ENCODE results near the gene AKR1A1.
"Not testable (repeated sequence)": the region's sequence is repeated elsewhere in the genome, so short reads cannot be mapped to it uniquely, and the experiment has no call there.

AKR1A1 gene

DNA sequence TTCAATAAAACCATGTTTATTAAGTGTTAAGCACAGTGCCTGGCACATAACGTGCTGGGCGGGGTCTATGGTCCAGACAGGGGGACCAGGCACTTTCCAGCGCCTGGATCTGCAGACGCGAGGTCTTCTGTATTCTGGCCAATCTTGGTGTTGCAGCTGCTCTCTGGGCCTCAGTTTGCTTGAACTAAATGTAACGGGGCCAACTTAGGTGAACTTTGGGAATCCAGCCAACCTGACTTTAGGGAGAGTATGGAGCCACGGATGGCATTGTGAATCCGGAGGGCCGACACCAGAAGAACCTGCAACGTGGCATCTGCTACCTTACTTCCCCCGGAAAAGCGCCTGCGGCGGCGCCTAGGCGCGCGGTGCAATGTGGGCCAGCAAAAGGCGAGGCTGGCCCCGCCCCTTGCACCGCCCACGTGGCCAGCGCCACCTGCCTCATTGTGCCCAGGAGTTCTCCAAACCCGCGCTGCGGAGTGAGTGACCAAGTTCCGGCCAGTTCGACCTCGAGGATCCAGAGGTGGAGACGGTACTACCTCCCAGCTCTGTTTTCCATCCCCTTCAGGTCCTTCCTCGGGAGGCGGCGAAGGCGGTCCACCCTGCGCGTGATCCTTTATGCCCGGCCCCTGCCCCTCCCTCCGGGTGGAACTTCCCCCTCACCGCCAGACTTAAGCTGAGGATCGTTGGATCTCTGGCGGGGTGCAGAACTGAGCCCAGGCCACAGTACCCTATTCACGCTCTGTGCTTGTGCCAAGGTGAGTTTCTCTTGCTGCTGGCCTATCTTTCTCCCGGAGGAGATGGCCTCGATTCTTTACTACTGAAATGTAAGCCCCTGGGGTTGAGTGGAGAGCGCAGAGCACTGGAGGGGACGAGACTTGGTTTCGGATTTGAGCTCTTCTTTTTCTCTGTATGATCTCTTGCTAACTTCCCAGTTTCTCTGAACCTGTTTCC, at the start of gene AKR1A1:
TSS of gene AKR1A1 (plus strand) at position 426 of the 951 bp plus-strand sequence. CDS start 10,969 bp downstream, outside the sequence.
- DNase-seq, result peak; percentile 79

DNA sequence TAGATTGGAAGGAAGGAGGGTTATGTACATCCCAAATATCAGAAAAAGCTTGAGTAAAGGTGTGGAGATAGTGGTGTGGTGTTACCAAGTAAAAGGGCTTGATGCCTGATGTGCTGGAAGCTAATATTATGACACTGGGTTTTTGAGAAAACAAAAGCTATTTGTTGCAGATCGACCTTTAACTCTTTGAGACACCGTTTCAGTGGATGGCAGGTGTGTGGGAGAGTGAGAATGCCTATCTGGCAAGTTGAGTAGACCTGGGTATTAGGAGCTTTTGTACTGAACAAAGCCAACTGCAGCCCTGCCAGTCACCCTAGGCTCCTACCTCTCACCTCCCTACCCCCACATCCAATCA, 49.1 kb upstream of the AKR1A1 start:
- DNase-seq, result no peak

DNA sequence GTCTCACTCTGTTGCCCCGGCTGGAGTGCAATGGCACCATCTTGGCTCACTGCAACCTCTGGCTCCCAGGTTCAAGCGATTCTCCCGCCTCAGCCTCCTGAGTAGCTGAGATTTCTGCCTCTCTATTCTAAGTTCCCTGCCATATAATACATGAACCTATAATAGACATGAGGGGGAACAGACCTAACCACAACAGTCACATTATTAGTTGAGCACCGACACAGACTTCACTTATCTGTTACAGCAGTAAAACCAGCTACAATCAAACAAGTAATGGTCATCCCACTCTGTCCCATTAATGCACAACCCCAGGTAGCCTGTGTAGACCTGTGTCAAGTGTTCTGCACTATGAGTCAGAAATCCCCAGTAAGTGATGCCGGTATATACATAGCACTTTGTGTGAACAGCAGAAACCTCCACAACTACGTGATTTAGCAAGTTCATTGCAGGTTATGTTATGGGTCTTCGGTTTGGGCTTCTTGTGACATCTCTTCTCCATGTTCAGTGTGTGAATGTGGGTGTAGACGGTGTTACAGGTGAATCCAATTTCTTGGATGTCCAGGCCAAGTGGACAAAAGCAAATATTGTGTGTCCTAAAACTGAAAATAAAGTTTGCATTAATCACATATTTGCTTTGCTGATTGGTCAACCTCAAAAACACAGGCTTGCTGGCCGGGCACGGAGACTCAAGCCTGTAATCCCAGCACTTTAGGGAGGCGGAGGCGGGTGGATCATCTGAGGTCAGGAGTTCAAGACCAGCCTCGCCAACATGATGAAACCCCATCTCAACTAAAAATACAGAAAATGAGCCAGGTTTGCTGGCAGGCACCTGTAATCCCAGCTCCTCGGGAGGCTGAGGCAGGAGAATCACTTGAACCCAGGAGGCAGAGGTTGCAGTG, 46.9 kb upstream of the AKR1A1 start:
- no peak for DNase-seq

DNA sequence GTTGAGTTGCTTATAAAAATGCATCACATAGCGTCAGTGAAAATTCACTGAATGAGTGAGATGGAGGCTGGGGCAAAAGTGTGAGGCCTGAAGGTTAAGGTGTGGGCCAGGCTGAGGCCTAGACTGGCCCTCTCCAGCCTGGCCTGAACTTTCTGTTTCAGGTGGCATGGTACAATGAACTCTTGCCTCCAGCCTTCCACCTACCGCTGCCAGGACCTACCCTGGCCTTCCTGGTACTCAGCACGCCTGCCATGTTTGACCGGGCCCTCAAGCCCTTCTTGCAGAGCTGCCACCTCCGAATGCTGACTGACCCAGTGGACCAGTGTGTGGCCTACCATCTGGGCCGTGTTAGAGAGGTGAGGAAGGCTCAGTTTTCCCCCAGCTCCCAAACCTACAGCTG, 43.4 kb upstream of the AKR1A1 start:
- DNase-seq, result no peak

DNA sequence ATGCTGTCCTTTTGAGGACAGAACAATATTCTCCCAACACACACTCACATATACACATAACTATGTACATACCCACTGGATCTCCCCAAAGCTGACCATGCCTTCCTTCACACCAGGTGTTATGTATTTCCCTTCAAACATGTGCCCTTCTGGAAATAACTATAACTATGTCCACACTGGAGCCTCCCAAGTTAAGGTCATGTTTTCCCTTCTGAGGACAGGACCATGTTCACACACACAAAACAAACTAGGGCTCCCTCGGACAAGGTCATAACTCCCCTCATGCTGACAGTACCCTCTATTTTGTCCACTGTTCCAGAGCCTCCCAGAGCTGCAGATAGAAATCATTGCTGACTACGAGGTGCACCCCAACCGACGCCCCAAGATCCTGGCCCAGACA, 42.7 kb upstream of the AKR1A1 start:
- no peak for DNase-seq

DNA sequence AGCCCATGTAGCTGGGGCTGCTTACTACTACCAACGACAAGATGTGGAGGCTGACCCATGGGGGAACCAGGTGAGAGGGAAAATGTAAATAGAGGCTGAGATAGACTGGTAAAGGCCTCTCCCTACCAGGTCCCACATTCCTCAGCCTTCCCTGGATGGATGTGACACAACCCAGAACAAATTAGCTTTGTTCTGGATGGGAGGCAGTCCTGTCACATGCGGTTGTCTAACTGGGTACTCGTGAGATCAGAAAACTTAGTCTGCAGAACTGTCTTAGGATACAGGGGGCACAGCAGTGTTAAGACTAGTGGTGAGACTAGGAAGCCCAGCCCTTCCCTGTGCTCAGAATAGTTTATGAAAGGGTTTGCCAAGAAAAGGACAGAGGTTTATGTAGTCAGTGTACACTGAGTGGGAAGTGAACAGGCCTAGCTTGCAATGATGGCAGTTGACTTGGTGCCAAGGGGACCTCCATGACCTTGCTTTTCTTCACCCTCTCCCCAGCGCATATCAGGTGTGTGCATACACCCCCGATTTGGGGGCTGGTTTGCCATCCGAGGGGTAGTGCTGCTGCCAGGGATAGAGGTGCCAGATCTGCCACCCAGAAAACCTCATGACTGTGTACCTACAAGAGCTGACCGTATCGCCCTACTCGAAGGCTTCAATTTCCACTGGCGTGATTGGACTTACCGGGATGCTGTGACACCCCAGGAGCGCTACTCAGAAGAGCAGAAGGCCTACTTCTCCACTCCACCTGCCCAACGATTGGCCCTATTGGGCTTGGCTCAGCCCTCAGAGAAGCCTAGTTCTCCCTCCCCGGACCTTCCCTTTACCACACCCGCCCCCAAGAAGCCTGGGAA, 42.1 kb upstream of the AKR1A1 start:
- no peak for DNase-seq

DNA sequence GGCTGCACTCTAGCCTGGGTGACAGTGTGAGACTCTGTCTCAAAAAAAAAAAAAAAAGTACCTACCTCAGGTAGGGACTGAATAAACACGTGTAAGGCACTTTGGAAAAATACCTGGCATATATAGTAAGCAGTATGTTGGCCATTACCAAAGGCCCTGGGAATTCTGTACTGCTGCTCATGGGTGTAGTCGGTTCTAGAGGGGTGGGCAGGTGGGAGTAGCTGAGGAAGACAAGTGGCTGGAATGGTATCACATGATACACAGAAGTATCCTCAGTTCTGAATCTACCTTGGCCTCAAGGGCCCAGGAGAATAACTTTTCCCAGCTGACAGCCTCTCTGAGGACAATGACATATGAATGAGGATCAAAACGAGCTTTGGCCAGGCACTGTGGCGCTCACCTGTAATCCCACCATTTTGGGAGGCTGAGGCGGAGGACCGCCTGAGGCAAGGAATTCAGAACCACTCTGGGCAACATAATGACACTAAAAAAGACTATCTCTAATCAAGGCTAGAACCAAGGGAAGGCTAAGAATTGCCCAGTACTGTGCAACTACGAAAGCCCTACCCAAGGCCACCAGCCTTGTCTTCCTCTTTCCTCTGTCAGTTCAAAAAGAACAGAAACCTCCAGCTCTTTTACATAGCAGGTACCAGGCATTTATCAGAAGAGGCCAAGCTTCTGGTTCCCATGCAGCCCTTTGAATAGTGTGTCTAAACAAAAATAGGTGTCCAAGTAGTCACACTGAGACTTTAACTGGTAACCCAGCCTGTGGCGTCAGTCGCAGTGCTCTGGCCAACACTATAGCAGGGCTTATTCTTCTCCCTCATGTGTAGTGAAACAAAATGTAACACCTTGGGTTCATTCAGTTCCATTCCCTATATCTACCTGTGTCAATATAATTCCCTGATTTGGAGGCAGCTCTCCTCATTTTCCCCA, 40.3 kb upstream of the AKR1A1 start:
- no peak for DNase-seq

DNA sequence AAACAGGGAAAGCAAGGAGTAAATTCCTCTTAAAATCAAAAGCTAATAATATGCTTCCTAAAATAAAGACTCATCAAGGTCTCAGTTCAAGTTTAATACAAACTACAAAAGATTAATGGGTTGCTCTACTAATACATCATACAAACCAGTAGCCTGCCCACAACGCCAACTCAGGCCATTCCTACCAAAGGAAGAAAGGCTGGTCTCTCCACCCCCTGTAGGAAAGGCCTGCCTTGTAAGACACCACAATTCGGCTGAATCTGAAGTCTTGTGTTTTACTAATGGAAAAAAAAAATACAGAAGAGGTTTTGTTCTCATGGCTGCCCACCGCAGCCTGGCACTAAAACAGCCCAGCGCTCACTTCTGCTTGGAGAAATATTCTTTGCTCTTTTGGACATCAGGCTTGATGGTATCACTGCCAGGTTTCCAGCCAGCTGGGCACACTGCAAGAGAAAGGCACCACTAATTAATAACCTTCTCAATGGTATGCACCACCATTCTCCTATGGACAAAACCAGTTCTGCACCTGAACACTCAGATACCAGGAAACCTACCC, 39.6 kb upstream of the AKR1A1 start:
- no peak for DNase-seq

DNA sequence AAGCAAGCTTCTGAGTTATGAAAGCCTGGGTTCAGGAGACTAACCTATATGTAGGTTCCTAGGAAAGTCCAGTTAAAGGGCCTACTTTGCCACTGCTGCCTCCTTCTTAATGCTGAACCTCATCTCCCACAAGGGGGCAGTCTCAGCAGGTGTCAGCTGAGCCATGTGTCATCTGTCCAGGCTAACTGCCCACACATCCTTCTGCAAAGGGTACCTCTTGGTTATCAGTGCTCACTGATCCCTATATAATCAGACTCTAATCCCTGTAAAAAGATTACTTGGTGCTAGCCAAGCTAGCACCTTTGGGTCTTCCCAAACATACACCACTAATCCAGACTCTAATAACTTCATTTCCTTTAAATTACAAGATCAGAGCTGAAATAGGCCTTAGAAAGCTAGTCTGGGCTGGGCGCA, 38.0 kb upstream of the AKR1A1 start:
- DNase-seq, result peak; percentile 24

DNA sequence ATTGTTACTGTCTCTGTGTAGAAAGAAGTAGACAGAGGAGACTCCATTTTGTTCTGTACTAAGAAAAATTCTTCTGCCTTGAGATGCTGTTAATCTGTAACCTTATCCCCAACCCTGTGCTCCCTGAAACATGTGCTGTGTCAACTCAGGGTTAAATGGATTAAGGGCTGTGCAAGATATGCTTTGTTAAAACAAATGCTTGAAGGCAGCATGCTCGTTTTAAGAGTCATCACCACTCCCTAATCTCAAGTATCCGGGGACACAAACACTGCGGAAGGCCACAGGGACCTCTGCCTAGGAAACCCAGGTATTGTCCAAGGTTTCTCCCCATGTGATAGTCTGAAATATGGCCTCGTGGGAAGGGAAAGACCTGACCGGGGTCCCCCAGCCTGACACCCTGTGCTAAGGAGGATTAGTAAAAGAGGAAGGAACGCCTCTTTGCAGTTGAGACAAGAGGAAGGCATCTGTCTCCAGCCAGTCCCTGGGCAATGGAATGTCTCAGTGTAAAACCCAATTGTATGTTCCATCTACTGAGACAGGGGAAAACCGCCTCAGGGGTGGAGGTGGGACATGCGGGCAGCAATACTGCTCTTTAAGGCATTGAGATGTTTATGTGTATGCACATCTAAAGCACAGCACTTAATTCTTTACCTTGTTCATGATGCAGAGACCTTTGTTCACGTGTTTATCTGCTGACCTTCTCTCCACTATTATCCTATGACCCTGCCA, 36.9 kb upstream of the AKR1A1 start:
- DNase-seq, result not testable (repeated sequence)

DNA sequence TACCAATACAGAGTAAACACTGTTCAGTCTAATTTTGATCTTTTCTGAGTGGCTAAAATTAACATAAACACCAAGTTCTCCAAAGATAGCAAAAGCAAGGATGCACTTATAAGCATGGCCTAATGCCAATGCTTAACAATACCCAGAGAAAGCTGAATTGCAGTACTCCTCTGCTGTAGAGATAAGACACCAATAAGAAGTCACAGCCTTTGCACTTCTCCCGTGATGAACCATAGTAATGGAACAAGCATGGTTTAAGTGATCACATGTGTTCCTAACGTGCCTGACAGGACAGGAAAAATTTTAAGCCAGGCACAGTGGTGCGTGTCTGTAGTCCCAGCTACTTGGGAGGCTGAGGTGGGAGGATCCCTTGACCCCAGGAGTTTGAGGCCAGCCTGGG, 34.6 kb upstream of the AKR1A1 start:
- no peak for DNase-seq

DNA sequence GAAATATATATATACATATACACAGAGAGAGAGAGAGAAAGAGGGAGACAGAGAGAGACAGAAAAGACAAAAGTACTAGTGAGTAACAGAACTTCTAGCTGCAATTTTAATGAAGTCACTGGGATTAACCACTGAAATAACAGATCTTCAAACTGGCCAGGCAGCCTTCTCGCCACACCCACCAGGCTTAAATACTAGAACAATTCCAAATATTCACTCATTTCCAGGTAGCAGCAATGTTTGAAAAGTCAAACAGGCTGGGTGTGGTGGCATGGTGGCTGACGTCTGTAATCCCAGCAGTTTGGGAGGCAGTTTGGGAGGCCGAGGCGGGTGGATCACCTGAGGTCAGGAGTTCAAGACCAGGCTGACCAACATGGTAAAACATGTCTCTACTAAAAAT, 34.2 kb upstream of the AKR1A1 start:
- no peak for DNase-seq

DNA sequence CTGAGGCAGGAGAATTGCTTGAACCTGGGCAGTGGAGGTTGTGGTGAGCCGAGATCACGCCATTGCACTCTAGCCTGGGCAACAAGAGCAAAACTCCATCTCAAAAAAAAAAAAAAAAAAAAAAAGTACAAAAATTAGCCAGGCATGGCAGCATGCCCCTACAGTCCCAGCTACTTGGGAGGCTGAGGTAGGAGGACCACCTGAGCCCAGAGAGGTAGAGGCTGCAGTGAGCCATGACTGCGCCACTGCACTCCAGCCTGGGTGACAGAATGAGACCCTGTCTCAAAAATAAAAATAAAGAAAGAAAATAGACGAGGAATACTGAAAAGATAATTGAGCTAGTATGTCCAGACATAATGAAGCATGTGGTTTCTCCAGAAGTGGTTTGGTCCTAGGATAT, 32.3 kb upstream of the AKR1A1 start:
- DNase-seq, result not testable (repeated sequence)

DNA sequence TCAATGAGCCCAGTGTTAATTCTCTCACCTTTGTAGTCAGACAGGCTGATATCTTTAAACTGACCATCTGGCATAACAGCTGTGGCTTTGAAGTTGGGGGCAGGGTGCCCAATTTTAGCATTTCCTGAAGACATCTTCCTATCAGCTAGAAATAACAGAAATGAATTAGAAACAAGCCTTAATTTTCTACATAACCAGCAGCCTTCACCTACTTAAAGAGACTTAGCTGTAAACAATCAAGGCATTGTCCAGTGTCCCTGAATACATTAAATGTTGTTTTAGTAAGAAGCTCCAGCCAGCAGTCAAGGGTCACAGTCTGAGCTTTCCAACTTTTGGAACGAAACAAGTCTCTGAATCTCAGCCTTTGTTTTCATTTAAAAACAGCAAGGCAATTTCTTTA, 31.7 kb upstream of the AKR1A1 start:
- DNase-seq, result no peak

DNA sequence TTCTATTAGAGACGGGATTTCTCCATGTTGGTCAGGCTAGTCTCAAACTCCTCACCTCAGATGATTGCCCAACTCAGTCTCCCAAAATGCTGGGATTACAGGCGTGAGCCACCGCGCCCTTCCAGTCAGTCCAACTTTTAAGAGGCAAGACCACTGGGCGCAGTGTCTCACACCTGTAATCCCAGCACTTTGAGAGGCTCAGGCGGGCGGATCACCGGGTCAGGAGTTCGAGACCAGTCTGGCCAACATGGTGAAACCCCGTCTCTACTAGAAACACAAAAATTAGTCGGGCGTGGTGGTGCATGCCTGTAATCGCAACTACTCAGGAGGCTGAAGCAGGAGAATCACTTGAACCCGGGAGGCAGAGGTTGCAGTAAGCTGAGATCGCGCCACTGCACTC, 30.9 kb upstream of the AKR1A1 start:
- not testable (repeated sequence) for DNase-seq

DNA sequence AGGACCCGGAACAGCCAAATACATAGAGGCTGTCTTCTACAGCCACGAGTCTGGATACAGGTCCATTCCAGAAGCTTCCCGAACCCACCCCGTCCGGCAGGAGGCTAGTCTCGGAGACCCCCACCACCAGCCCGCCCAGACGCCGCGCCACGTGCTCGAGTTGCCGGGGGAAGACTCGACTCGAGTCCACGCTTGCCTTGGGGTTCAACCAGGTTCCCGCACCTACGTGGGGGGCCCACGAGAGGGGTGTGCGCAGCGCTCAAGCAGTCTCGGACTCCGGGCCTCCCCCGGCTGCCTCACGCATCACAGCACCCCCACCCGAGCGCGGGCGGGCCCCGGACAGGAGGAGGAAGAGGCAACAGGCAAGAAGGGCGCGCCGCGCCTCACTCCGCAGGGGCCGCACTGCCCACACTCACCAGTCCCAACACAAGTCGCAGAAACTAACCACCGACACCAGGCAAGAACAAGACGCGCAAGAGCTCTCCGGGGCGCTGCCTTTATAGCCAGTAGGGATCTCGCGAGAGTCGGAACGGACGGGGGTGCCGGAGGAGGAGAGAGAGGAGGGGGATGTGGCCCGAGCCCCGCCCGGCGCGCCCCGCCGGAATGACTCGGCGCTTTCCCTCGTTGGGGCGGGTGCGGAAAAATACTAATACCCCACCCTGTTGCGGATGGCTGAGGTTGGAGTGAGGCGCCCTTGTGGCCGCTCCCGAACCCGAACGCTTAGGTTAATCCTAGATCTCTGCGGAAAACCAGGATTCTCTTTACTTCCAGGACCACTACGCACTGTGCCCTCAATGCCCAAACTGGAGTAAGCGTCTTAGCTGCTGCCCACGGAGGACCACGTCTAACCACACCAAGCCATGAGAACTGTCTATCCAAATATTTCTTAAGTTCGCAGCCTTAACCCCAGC, 29.0 kb upstream of the AKR1A1 start, which contains the start of gene PRDX1:
TSS of gene PRDX1 (minus strand) at position 472 of the 911 bp plus-strand sequence. CDS start 2,841 bp downstream, outside the sequence.
- peak; percentile 89 for DNase-seq

DNA sequence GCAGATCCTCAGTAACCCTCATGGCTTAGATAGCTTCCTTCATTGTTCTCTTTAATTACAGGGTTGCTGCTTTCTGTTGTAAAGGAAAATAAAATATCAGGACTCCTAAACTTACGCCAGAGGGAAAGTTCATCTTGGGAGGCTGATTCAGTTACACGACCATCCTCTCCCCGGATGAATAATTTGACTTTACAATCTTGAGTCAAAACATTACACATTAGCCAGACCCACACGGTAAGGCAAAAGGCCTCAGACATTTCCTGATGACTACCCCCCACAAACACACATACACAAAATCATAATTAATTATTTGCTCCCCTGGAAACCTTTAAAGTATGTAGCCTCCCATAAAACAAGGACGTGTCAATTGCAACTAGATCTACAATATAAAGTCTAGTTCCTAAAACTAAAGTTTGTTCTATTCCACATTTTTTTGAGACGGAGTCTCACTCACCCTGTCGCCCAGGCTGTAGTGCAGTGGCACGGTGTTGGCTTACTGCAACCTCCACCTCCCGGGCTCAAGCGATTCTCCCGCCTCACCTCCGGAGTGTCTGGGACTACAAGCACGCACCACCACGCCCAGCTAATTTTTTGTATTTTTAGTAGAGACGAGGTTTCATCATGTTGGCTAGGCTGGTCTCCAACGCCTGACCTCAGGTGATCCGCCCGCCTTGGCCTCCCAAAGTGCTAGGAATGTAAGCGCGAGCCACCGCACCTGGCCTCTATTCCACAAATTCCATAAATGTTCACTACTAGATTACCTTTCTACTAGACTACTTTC, 28.1 kb upstream of the AKR1A1 start:
- DNase-seq, result no peak

DNA sequence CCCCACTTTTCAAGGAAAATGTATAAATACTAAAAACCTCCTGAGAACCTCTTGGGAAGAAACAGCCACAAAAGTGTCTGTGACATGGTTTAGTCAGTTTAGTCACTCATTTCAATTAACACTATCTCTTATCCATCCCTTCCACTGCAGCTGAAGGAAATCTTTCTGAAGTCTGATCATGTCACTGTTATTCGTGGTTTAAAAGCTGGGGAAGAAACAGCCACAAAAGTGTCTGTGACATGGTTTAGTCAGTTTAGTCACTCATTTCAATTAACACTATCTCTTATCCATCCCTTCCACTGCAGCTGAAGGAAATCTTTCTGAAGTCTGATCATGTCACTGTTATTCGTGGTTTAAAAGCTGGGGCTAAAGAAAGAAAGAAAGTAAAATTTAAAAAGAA, 27.1 kb upstream of the AKR1A1 start:
- not testable (repeated sequence) for DNase-seq
